ENCODE results near the gene SIVA1.
"Not testable (repeated sequence)": the region's sequence is repeated elsewhere in the genome, so short reads cannot be mapped to it uniquely, and the experiment has no call there.

The SIVA1 gene

DNA sequence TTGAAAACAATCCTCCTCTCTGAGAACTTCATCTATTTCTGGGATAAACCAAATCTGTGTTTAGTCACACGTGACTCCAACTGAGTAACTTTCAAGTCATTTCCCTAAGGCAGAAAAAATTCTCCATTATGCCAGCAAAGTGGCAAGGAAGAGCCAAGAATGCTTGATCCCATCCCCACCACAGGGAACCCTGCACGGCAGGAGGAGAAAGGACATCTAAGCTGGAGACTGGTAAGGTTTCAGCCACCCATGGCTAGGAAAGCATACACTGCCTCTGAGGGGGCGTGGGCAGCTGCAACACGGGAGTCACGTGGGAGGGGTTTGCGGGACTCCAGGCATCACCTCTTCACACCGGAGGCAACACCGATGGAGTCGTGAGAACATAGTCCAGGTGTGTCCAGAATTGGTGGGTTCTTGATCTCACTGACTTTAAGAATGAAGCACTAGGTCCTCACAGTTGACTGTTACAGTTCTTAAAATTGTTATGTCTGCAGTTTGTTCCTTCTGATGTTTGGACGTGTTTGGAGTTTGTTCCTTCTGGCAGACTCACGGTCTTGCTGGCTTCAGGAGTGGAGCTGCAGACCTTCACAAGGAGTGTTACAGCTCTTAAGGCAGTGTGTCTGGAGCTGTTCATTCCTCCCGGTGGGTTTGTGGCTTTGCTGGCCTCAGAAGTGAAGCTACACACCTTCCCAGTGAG lies 2.7 kb upstream of the SIVA1 start:
- FAIRE-seq (no peak), DNase-seq (ENCODE audit: insufficient read length, low spot score) (no peak)

DNA sequence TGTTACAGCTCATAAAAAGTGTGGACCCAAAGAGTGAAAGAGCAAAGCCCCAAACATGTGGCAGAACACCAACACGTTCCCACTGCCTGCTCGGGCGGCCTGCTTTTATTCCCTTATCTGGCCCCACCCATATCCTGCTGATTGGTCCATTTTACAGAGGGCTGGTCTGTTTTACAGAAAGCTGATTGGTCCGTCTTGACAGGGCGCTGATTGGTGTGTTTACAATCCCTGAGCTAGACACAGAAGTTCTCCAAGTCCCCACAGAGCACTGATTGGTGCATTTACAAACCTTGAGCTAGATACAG lies 2.2 kb upstream of the SIVA1 start:
- FAIRE-seq; DNase-seq (ENCODE audit: insufficient read length, low spot score): not testable (repeated sequence)

DNA sequence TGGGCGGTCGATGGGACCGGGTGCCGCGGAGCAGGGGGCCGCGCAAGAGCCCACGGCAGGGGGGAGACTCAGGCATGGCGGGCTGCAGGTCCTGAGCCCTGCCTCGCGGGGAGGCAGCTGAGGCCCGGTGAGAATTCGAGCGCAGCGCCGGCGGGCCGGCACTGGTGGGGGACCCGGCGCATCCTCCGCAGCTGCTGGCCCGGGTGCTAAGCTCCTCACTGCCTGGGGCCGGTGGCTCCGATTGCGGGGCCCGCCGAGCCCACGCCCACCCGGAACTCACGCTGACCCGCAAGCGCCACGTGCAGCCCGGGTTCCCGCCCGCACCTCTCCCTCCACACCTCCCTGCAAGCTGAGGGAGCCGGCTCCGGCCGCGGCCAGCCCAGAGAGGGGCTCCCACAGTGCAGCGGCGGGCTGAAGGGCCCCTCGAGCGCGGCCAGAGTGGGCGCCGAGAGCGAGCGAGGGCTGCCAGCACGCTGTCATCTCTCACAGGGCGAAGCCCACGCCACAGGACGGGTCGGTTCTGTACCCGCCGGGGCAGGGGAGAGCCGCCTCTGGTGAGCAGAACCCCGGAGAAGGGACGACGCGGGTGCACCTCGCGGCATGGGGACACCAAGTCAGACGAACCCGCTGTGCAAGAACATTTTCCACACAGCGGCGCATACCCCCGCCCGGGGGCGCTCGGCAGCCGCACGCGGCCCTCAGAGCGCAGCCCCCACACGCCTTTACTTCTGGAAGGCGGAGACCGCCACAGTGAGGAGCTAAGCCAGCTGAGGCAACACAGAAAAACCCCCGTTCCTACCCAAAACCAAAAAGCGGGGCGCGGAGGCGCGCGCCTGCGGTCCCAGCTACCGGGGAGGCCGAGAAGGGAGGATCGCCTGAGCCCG lies 1.2 kb upstream of the SIVA1 start:
- DNase-seq (ENCODE audit: insufficient read length, low spot score) (no peak), FAIRE-seq (no peak)

DNA sequence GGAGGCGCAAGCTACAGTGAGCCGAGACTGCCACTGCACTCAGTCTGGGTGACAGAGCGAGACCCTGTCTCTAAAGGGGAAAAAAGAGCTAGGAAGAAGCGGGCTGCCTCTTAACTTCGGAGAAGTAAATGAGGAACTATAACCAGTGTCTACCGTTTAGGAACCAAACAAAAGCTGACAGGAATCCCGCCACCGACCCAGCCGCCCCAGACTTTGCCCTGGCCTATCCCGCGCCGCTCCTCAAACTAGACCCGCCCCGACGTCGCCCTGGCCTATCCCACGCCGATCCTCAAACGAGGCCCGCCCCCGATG lies 568 bp upstream of the SIVA1 start:
- FAIRE-seq (peak; percentile 98), DNase-seq (ENCODE audit: insufficient read length, low spot score) (peak; percentile 99)

DNA sequence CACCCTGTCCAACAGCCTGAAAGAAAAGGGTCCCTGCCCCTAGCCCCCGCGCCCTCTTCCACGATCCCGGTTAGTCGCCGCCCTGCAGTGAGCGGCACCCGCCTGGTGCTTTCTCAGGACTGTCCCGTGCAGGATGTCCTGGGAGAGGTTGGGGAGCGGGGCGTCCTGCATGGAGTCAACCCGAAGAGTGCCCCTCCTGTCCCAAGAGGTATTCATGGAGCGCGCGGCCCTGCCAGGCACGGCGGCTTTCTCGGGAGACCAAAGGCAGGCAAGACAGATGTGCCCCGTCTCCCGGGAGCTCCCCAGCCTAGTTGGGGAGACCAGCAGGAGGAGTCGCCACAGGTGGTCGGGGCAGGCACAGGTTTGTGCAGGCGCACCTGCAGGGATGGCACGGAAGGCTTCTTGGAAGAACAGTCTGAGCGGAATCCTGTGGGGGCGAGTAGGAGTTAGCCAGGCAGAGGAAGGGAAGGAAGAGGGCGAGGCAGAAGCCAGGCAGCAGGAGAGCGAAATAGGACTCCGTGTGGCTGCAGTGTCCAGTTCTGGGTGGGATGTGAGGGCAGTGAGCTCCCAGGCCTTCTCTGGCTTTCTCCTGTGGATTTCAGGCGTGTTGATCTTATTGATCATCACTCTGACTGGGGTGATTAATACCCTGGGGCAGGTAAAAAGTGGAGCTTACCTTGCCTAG lies 723 bp downstream of the SIVA1 start:
- DNase-seq (ENCODE audit: insufficient read length, low spot score), result no peak
- FAIRE-seq, result no peak

DNA sequence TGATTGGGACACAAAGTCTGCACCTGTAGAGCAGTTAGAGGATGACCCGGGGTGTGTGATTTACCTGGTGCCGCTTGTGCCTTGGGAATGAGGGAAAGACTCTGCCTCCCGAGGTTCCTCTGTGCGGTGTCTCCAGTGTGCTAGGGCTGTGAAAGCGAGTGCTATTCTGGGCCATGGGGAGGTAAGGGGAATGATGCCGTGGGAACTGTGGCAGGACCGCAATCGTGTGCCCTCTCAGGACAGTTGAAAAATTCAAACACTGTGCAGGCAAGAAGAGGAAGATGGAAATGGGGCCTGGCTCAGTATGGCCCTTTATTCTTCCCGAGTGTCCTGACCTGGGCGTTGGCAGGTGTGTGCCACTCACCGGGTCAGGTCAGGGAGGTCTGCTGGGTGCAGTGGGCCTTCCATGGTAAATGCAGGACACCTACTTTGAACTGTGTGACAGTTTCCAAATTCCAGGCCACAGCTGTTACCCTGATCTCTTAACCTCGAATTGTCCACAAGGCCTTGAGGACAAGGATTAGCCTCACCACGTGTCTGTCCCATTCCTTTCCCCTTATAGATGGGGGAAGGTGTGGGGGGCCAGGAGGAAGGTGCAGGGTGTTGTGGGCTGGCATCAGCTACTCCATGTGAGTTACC lies 1.4 kb downstream of the SIVA1 start:
- DNase-seq (ENCODE audit: insufficient read length, low spot score) (no peak), FAIRE-seq (no peak)

DNA sequence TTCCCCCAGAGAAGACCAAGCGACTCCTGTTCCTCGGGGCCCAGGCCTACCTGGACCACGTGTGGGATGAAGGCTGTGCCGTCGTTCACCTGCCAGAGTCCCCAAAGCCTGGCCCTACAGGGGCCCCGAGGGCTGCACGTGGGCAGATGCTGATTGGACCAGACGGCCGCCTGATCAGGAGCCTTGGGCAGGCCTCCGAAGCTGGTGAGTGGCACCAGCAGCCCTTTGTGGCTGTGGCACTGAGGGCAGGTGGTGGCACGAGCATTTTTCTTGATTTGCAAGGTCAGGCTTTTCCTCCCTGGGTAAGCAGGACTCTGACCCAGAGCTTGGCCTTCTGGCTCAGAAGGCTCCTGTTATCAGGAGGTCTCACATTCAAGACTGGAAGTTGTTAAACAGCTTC lies 2.7 kb downstream of the SIVA1 start:
- no peak for FAIRE-seq
- no peak for DNase-seq (ENCODE audit: insufficient read length, low spot score)

DNA sequence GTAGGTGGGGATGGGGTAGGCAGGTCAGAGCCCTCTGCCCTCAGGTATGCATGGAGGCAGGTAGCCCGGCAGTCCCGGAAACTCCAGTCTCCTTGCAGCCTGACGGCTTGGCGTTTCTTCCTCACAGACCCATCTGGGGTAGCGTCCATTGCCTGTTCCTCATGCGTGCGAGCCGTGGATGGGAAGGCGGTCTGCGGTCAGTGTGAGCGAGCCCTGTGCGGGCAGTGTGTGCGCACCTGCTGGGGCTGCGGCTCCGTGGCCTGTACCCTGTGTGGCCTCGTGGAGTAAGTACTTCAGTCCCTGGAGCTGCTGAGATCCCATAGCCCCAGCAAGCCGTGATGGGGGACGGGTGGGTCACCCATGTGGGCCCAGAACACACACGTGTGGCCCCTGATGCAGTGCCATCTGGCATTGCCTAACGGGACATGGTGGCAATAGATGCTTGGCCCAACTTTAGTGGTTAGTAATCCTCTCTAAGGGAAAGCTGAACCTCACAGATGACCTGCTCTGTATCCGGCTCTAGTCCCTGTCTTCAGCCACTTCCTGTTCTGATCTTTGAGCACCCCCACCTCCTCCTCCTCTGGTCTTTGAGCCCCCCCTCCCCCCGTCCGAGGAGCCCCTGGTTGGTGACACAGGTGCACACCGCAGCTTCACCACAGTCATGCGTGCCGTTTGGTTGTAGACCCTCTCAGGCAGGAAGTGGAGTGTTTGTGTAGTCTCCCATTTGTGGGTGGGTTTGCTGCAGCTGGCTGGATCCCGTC lies 3.7 kb downstream of the SIVA1 start:
- FAIRE-seq (no peak), DNase-seq (ENCODE audit: insufficient read length, low spot score) (no peak)

DNA sequence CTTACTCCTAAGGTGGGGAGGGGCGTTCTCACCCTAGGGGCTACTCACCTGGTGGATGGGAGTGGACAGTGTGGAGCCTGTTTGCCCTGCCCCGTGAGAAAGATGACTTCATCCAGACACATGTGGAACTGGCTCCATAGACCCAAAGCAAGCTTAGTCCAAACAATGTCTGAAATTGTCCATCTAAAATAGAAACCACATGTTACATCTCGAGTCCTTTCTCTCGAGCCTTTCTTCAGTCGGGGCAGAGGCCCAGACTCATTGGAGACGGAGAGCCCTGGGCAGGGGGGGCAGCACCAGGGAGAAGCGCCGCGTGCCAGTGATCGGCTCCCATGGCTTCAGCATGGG lies 4.3 kb downstream of the SIVA1 start:
- FAIRE-seq, result no peak
- no peak for DNase-seq (ENCODE audit: insufficient read length, low spot score)

DNA sequence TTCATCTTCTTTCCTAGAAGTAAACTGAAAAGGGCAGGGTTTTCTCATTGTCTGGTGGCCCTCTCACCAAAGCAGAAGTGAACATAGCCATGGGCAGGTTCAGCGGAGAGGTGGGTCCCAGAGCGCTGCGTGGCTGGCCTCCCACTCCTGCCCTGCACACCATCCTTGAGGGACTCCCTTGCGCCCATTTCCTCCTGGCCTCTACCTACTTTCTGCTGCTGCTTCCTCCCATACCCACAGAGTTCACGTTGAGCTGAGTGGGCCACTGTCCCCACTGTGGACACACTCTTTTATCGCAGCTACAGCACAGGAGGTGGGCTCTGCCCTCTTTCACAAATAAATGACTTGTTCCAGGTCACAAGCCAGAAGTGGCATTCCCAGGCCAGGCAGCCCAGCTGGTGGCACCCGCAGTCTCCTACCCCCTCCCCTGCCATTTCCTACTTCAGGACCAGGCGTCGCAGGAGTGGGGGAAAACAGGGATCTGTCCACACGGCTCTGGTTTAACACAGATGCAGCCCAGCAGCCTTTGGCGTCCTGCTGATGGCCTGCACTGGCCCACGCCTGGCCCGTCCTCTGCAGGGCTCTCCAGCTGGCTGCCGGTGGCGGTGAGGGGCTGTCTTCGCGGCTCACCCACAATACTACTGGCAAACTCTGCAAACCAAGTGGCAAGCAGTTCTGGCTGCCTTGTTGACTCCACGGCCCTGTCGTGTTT lies 4.9 kb downstream of the SIVA1 start:
- FAIRE-seq, result no peak
- no peak for DNase-seq (ENCODE audit: insufficient read length, low spot score)

DNA sequence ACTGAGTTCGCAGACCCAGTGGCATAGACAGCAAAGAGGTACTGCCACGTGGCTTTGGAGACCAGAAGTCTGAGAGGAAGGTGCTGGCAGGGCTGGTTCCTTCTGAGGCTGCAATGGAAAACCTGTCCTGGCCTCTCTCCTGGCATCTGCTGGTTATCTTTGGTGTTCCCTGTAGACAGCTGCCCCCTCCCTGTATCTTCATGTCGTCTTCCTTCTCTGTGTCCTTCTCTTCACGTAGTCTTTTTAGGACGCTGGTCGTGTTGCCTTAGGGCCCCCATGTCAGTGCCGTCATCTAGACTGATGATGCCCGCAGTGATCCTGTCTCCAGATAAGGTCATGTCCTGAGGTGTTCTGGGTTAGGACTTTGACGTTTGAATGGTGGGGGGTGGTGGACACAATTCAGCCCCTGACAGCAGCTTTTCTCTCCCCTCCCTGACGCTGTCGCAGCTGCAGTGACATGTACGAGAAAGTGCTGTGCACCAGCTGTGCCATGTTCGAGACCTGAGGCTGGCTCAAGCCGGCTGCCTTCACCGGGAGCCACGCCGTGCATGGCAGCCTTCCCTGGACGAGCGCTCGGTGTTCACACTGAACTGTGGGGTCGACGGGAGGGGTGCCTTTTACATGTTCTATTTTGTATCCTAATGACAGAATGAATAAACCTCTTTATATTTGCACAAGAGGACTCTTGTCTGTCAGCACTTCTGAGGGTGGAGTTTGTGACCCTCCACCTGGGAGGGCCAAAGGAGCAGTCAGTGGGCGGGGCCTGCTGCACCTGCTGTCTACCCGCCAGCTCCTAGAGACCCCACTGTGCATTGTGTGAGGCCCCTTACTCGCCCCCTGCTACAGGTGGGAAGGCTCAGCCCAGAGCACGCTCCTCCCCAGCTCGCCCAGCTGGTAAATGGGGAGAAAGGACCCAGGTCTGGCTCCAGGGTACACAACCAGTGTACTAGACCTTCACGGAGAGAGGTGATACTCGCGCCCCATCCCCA lies 6.3 kb downstream of the SIVA1 start:
- DNase-seq (ENCODE audit: insufficient read length, low spot score) (no peak), FAIRE-seq (no peak)

DNA sequence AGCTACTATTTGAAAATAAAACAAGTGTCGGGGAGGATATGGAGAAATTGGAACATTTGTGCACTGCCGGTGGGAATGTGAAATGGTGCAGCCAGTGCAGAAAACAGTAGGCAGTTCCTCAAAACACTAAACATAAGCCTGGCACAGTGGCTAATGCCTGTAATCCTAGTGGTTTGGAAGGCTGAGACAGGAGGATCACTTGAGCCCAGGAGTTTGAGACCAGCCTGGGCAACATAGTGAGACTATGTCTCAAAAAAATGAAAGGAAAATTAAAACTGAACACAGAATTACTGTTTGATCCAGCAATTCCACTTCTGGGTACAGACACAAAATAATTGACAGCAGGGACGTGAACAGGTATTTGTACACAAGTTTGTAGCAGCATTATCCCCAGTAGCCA lies 12.6 kb downstream of the SIVA1 start:
- FAIRE-seq (no peak), DNase-seq (ENCODE audit: insufficient read length, low spot score) (no peak)

DNA sequence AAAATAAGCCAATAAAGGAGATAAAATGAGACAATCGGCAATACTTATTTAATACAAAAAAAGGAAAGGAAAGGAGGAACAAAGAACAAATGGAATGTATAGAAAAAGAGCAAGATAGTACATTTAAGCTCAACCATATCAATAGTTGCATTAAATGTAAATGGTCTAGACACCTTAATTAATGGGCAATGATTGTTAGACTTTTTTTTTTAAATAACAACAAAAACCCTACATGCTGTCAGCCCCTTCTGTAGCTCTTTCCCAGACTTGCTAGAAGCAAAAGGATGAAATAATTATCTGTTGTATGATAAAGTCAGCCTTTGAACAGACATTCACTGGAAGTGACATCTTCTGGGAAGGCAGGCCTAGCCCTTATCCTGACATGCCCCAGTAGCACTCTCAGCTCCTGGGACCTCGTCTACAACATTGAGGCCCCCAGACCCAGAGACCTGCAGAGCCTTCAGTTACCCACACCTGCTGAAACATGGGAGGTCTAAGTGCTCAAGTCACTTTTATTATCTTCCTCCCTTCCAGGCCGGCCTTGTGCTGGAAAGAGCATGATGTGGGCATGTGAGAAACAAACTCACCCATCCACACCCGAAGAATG lies 13.4 kb downstream of the SIVA1 start:
- DNase-seq (ENCODE audit: insufficient read length, low spot score) (no peak), FAIRE-seq (no peak)

DNA sequence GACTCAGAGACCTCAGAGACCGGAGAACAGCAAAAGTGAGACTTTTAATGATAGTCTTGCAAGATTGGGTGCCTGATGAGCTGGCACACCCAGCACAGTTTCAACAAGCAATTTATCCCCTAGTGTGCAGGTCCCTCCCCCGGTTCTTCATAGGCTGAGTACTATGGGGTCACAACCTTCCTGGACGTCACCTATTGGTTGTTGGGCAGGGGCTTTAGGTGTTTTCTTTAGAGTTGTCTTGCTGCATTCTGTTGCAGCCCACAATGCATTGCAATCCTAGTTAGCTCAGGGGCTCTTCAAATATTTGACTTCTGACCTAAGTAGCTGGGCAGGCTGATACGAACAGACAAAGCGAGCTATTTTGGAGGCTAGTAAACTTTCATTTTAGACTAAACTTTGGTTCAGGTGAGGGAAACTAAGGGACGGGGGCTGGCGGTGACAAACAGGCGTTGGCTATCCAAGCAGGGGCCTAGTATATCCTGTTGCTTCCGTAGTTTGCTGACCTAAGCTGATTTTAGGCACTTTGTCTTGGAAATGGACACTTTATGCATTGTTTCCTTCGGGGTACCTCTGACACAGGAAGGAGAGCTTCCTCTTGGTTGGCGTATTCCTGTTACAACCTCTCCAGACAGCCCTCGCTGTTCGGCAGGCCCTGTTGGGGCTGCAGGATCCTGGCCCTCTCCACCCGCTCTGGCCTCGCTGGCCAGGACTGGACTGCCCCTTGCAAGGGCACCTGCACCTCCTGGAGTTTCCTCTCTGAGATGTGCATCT lies 14.1 kb downstream of the SIVA1 start:
- no peak for FAIRE-seq

DNA sequence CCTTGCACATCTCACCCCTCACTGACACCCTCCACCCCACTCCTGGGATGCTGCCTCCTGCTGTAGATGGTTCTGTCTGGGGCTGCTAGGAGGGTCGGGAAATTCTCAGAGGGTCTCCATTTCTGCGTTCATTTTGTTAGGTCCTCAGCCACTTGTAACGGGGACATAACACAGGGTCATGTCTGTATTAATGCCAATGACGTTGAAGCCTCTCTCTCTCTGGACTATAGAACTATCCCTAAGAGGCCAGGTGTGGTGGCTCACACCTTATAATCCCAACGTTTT lies 14.6 kb downstream of the SIVA1 start:
- DNase-seq (ENCODE audit: insufficient read length, low spot score) (no peak), FAIRE-seq (no peak)

More for the DNA sequence above, 14.1 kb downstream of the SIVA1 start:
- no peak for DNase-seq (ENCODE audit: insufficient read length, low spot score)

DNA sequence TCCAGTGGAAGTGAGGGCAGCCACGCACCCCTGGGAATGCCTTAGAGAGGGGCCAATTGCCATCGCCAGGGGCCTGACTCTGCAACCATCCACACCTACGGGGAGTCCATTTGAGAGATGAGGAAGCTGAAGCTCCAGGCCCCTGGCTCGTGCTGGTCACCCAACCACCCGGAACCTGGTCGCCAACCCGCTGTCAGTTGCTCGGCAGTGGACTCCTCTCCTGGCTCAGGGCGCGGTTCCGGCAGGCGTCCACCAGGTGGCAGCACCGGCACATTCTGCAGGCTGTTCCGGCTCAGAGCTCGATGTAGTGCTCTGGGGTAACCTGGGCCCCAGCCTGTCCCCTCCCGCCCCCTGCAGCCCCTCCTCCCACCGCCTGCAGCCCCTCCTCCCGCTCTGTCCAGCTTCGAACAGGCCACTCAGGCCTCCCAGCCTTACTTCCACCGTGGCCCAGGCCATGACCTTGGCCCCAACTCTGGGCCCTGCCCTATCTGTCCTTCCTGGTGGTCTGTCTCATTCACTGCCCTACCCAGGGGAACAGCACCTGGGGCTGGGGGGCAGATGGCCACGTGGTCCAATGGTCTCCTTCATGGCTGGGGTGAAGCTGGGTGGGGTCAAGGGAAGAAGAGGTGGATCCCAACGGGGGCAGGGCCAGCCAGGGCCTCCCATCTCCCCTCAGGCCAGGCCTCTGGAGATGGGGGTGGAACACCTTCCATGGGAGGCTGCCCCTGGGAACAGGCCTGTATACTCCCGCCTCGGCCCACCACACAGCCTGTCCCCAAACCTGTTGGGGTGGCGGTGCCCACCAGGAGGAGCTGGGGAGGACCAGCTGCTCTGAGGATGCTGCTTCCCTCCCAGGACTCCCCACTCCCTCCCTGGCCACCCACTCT lies 15.7 kb downstream of the SIVA1 start:
- FAIRE-seq (peak; percentile 71), DNase-seq (ENCODE audit: insufficient read length, low spot score) (peak; percentile 93)
